Esophagus muscularis mucosa (tissue), 4 donors: ENCODE measurements around the gene BACH1. TPM values are rescaled to one million over a fixed set of nuclear protein-coding genes. Genes with fewer than 3 reads are reported as not detected.

Experiments
- DNase-seq: peaks from one replicate; pipeline ENCODE4 v3.0.0-alpha.2; 2017; ENCODE audit errors: extremely low spot score
- H3K27ac ChIP-seq, 4 donors: fragments of 200-600 bp; sonication (generic); replicated peaks in 1 of 4; 1 replicate in 3 of 4; 2 replicates in 1 of 4; pipeline ENCODE4 v1.5.1; 2016 to 2019; ENCODE audit warnings: mild to moderate bottlenecking in 1 of 4
- H3K27me3 ChIP-seq, 4 donors: fragments of 200-600 bp; sonication (generic); one replicate each; pipeline versions ENCODE4 v1.5.1 to v1.6.0; 2016 to 2019
- H3K36me3 ChIP-seq, 4 donors: fragments of 200-600 bp; sonication (generic); one replicate each; pipeline ENCODE4 v1.5.1; 2016 to 2019
- H3K4me1 ChIP-seq, 4 donors: fragments of 200-600 bp; sonication (generic); one replicate each; pipeline ENCODE4 v1.5.1; 2016 to 2019
- H3K4me3 ChIP-seq, 4 donors: fragments of 200-600 bp; sonication (generic); 1 replicate in 2 of 4; 2 replicates in 2 of 4; pipeline ENCODE4 v1.5.1; 2016 to 2019; ENCODE audit warnings: mild to moderate bottlenecking in 4 of 4, moderate library complexity in 1 of 4
- H3K9me3 ChIP-seq, 4 donors: fragments of 200-600 bp; sonication (generic); 1 replicate in 3 of 4; 2 replicates in 1 of 4; pipeline ENCODE4 v1.5.1; 2016 to 2019
- EP300 ChIP-seq: sonication (generic); formaldehyde crosslinking; IDR thresholded peaks from one replicate; pipeline ENCODE4 v1.6.1; 2017; ENCODE audit warnings: antibody characterized with exemption
- POLR2A ChIP-seq: fragments of 450-650 bp; IDR thresholded peaks from one replicate; pipeline ENCODE4 v1.6.1; 2017; ENCODE audit warnings: antibody characterized with exemption, moderate library complexity, mild to moderate bottlenecking, low read depth
- POLR2AphosphoS5 ChIP-seq, 2 donors: sonication (generic); formaldehyde crosslinking; IDR thresholded peaks; one replicate each; pipeline ENCODE4 v1.6.1; 2017; ENCODE audit warnings: antibody characterized with exemption in 2 of 2
- WGBS: methylation state at CpG from one replicate; pipeline ENCODE4 v1.1.5; 2018; 5-methylcytosine and 5-hydroxymethylcytosine counted together
- intact Hi-C: fragments of 100-400 bp; cut with DNase I; formaldehyde crosslinking; loops from one replicate; pipeline ENCODE4 v1.15.1; 2023
- total RNA-seq, 4 donors: library from RNA; depleted of rRNA; stranded (reverse); fragments of >200 nt; gene quantifications; one replicate each; pipeline versions ENCODE4 v1.1.0 to v1.2.1, GENCODE V29; 2016
- TF ChIP-seq, protein P1 (sequence below), 3 experiments: fragments of 200-600 bp in 2 of 3; fragments of 450-650 bp in 1 of 3; sonication (generic) in 2 of 3; IDR thresholded peaks; one replicate each; pipeline ENCODE4 v1.5.1; 2017 to 2019; ENCODE audit warnings: antibody characterized with exemption in 3 of 3, mild to moderate bottlenecking in 2 of 3, moderate library complexity in 1 of 3

BACH1 gene
- total RNA-seq, 4 donors from 2014 or later = 43.8 to 86.3 (median 50.9) TPM

DNA sequence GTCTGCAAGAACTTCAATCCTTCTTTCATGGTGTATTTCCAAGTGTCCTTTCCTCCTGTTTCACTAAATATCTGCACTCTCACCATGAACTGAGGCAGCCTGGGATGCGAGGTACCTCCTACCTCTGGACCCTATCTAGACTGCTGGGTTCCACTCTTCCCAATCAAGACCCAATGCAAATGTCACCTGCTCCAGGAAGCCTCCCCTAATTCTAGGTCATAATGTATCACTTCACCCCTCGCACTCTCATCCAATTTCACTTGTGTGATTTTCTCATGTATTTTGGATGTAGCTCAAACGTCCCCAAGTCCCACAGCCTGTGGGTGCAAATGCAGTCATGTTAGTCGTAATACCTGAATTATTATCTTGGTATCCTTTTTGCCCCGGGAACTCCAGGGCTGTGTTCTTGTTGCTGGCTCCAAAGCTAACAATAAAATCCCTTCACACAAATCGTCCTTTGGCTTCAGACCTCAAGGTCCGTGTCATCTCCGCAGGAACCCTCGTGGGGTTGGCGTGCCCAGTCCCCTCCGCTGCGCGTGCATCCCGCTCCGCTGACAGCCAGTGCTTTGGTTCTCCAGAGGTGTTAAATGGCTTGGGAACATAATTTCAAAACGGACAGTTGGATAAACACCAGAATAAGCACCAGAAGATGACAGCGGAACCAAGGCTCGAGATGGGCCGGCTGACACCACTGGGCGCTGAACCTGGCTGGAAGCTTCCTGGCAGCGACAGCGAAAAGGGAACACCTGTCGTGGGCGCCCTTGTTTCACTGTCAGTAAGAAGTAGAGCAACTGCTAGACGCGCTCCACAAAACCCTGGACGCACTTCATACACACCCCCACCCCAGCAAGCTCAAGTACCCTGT lies 1.0 kb upstream of the BACH1 start:
- peak overlapping the region; percentile 83 to 98 (median 94) for H3K4me3 ChIP-seq
- H3K36me3 ChIP-seq = no peaks in the 10 kb centered on the region
- peak overlapping the region; percentile 95 to 98 (median 96) for H3K27ac ChIP-seq
- peaks cover 24 to 40% (median 35%) of the 10 kb centered on the region in 4 donors for H3K4me1 ChIP-seq
- peak; percentile 91 for DNase-seq
- TF ChIP-seq EP300 (no peak), POLR2A (no peak), POLR2AphosphoS5 (IDR thresholded peaks at IDR 0.05) (no peak)
- TF ChIP-seq, protein P1, sequence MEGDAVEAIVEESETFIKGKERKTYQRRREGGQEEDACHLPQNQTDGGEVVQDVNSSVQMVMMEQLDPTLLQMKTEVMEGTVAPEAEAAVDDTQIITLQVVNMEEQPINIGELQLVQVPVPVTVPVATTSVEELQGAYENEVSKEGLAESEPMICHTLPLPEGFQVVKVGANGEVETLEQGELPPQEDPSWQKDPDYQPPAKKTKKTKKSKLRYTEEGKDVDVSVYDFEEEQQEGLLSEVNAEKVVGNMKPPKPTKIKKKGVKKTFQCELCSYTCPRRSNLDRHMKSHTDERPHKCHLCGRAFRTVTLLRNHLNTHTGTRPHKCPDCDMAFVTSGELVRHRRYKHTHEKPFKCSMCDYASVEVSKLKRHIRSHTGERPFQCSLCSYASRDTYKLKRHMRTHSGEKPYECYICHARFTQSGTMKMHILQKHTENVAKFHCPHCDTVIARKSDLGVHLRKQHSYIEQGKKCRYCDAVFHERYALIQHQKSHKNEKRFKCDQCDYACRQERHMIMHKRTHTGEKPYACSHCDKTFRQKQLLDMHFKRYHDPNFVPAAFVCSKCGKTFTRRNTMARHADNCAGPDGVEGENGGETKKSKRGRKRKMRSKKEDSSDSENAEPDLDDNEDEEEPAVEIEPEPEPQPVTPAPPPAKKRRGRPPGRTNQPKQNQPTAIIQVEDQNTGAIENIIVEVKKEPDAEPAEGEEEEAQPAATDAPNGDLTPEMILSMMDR (IDR thresholded peaks at IDR 0.05) = no peak
- intact Hi-C loops = loop anchor here (2.0 to 5.0 kb wide), 3 partner anchors 45 to 135 kb away; no protein-coding TSS in a partner anchor
- WGBS = 76% methylated on average over 27 of the region's 27 CpGs
- no peaks in the 10 kb centered on the region for H3K9me3 ChIP-seq
- no peaks in the 10 kb centered on the region for H3K27me3 ChIP-seq

DNA sequence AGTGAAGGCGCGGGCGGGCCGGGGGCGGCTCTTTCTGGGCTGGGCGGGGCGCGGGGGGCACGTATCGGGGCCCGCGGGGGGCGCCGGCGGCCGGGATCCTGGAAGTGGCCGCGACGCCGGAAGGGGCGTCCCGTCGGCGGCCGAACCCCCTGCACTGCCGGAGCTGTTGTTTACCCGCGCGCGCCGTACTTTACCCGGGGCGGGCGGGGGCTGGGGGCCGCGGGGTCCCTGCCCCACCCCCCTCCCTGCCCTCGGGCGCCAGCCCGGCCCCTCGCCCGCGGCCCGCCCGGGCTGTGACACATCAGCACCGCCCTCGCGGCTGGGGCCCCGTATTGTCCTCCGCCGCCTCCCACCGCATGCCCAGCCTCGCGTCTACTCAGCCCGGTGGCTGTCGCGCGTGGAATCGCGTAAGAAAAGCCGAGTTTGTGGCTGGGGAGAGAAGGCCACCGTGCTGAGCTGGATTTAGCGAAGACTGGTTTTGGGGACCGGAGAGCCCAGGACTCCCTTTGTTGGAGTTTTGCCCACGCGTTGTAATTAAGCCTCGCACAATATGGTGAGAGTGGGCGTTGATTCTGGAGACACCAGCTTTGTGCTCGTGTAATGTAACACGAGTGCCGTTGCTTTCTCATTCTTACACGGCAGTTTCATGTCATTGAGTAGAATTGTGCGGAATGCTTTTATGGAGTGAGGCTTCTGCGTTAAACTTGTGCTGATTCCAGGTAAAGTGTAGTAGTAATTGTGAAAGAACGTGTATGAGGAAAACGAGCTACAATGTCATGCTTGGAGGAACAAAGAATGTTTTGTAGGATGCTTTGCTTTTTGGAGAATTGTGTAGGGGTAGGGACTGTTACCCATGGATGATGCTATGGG lies 559 bp downstream of the BACH1 start:
- TF ChIP-seq POLR2AphosphoS5 (IDR thresholded peaks at IDR 0.05) = peak; percentile 18 to 21
- no peak for TF ChIP-seq POLR2A
- no peaks in the 10 kb centered on the region for H3K36me3 ChIP-seq
- H3K9me3 ChIP-seq = no peaks in the 10 kb centered on the region
- H3K4me1 ChIP-seq = peaks cover 34 to 55% (median 51%) of the 10 kb centered on the region in 4 donors
- WGBS = 1% methylated on average over 24 of the region's 75 CpGs
- peak; percentile 92 for DNase-seq
- intact Hi-C loops = loop anchor here (2.0 to 5.0 kb wide), 3 partner anchors 44 to 137 kb away; no protein-coding TSS in a partner anchor
- H3K27me3 ChIP-seq = no peaks in the 10 kb centered on the region
- peak overlapping the region; percentile 95 to 98 (median 96) for H3K27ac ChIP-seq
- peak overlapping the region; percentile 83 to 98 (median 94) for H3K4me3 ChIP-seq

DNA sequence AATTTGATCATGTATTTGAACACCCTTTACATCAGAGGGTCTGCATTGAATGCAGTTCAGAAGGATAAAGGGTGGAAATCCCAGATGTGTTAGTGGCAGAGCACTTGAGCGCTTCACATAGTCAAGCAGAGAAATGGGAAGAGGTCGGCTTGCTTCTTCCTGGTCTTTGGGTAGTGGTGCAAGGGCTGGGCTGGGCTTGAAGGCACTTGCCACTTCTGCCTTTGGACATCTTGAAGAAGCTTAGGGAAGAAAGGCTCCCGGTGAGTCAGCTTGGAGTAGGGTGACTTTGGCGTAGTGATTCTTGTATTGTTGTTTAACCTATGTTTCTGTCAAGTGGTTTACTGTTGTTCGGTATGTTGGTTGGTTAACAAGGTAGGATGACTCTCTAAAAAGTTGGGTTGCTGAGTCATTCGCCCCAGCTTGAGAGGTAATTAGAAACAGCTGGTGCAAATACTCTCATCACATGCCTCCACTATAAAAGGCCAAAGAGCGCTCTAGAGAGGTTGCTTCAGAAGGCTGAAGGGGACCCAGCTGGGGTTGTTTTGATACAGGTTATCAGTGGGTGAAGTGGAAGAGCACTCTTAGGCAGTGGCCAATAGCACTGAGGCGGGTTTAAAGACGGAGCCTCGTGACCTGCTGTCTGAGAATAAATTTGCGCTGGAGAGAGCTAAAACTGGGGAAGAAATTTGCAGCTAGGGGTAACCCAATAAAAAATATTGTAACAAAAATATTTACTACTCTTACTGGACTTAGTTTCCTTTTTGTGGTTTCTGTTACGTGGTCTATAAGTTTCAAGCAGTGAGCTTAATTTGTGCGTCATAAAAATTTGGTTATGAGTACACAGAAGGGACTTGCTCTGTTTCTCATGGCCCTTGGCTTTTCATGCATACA lies 1.4 kb downstream of the BACH1 start:
- H3K4me1 ChIP-seq = peaks cover 42 to 64% (median 60%) of the 10 kb centered on the region in 4 donors
- H3K36me3 ChIP-seq = no peaks in the 10 kb centered on the region
- TF ChIP-seq, protein P1 (IDR thresholded peaks at IDR 0.05) = no peak
- TF ChIP-seq POLR2A (no peak), POLR2AphosphoS5 (IDR thresholded peaks at IDR 0.05) (no peak), EP300 (no peak)
- no peaks in the 10 kb centered on the region for H3K9me3 ChIP-seq
- WGBS = 50% methylated on average over 13 of the region's 13 CpGs
- peak; percentile 90 for DNase-seq
- H3K27me3 ChIP-seq = no peaks in the 10 kb centered on the region
- H3K4me3 ChIP-seq = peak overlapping the region; percentile 83 to 98 (median 94)
- intact Hi-C loops = loop anchor here (2.0 to 5.0 kb wide), 3 partner anchors 43 to 138 kb away; no protein-coding TSS in a partner anchor
- peak overlapping the region; percentile 95 to 98 (median 96) for H3K27ac ChIP-seq

DNA sequence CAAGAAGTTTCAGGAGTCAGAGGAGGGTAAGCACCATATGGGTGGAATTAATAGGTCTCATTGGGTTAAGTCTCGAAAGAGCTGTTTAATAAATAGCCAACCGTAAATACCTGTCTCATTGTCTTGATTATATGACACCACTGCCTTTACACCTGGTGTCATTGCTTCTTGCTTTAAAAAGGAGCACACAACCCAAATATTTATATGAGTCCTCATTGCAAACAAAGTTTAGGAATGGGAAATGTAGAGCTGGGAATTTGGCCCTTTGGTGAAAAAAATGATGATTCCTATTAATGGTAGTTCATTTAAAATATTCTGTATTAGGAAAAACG lies 2.1 kb downstream of the BACH1 start:
- Histone ChIP-seq H3K27ac (peak overlapping the region; percentile 95 to 98 (median 96)), H3K4me3 (peak overlapping the region; percentile 83 to 98 (median 94)), H3K36me3 (no peaks in the 10 kb centered on the region), H3K4me1 (peaks cover 48 to 70% (median 66%) of the 10 kb centered on the region in 4 donors), H3K27me3 (no peaks in the 10 kb centered on the region), H3K9me3 (no peaks in the 10 kb centered on the region)
- 61% methylated on average over 3 of the region's 3 CpGs for WGBS
- intact Hi-C loops = no loop called here
- no peak for TF ChIP-seq POLR2A
- no peak for TF ChIP-seq POLR2AphosphoS5 (IDR thresholded peaks at IDR 0.05)
- TF ChIP-seq, protein P1 (IDR thresholded peaks at IDR 0.05) = no peak
- TF ChIP-seq EP300 = no peak
- no peak for DNase-seq
